ENCODE results near the gene CDH23. TPM values are rescaled to one million over a fixed set of nuclear protein-coding genes. Genes with fewer than 3 reads are reported as not detected.

CDH23 gene
- total RNA-seq, 1 donor from 2014 or later = 10.3 TPM

GRCh38 chr10:71443676-71444075 lies 47.0 kb downstream of the CDH23 start:
- no peaks in the 10 kb centered on the region for H3K27me3 ChIP-seq
- no peaks in the 10 kb centered on the region for H3K36me3 ChIP-seq

GRCh38 chr10:71444284-71445054 lies 47.7 kb downstream of the CDH23 start:
- no peak for TF ChIP-seq POLR2A (IDR thresholded peaks at IDR 0.05)
- Histone ChIP-seq H3K9me3 (no peaks in the 10 kb centered on the region), H3K4me1 (no peaks in the 10 kb centered on the region), H3K27ac (no peak overlapping the region), H3K36me3 (no peaks in the 10 kb centered on the region), H3K27me3 (no peaks in the 10 kb centered on the region), H3K4me3 (no peak overlapping the region)
- no peak for DNase-seq (ENCODE audit: extremely low spot score in 2 of 2)
- intact Hi-C loops (cut with DNase I) = no loop called here

More at GRCh38 chr10:71443676-71444075, 47.0 kb downstream of the CDH23 start:
- H3K27ac ChIP-seq = no peak overlapping the region
- intact Hi-C loops (cut with DNase I) = no loop called here
- H3K4me1 ChIP-seq = no peaks in the 10 kb centered on the region
- no peak for TF ChIP-seq CTCF (IDR thresholded peaks at IDR 0.05)
- no peak for DNase-seq (ENCODE audit: extremely low spot score in 2 of 2)
- H3K9me3 ChIP-seq = no peaks in the 10 kb centered on the region
- no peak overlapping the region for H3K4me3 ChIP-seq

GRCh38 chr10:71447676-71448075 lies 51.0 kb downstream of the CDH23 start:
- intact Hi-C loops (cut with DNase I) = no loop called here
- H3K36me3 ChIP-seq = no peaks in the 10 kb centered on the region
- no peaks in the 10 kb centered on the region for H3K9me3 ChIP-seq
- no peak overlapping the region for H3K4me3 ChIP-seq
- TF ChIP-seq CTCF (IDR thresholded peaks at IDR 0.05) (no peak), POLR2AphosphoS5 (IDR thresholded peaks at IDR 0.05; ENCODE audit: insufficient read depth in 1 of 2, low read depth in 1 of 2) (no peak), POLR2A (IDR thresholded peaks at IDR 0.05) (no peak)
- no peak overlapping the region for H3K27ac ChIP-seq
- no peak for DNase-seq (ENCODE audit: extremely low spot score in 2 of 2)
- no peaks in the 10 kb centered on the region for H3K27me3 ChIP-seq
- no peaks in the 10 kb centered on the region for H3K4me1 ChIP-seq

- Histone ChIP-seq H3K36me3 (no peaks in the 10 kb centered on the region), H3K27ac (no peak overlapping the region), H3K9me3 (no peaks in the 10 kb centered on the region), H3K4me3 (no peak overlapping the region), H3K4me1 (no peaks in the 10 kb centered on the region), H3K27me3 (no peaks in the 10 kb centered on the region)
- no peak for TF ChIP-seq CTCF (IDR thresholded peaks at IDR 0.05)
- no peak for TF ChIP-seq POLR2A (IDR thresholded peaks at IDR 0.05)
- no peak for TF ChIP-seq POLR2AphosphoS5 (IDR thresholded peaks at IDR 0.05; ENCODE audit: insufficient read depth in 1 of 2, low read depth in 1 of 2)
- DNase-seq (ENCODE audit: extremely low spot score in 2 of 2) = no peak
- intact Hi-C loops (cut with DNase I) = no loop called here
Observed at GRCh38 chr10:71448146-71448545, 51.4 kb downstream of the CDH23 start.

GRCh38 chr10:71449026-71449425 lies 52.3 kb downstream of the CDH23 start:
- H3K4me1 ChIP-seq = no peaks in the 10 kb centered on the region
- TF ChIP-seq CTCF (IDR thresholded peaks at IDR 0.05) (no peak), POLR2A (IDR thresholded peaks at IDR 0.05) (no peak), POLR2AphosphoS5 (IDR thresholded peaks at IDR 0.05; ENCODE audit: insufficient read depth in 1 of 2, low read depth in 1 of 2) (no peak)
- no peaks in the 10 kb centered on the region for H3K36me3 ChIP-seq
- no peak overlapping the region for H3K4me3 ChIP-seq
- no peak for DNase-seq (ENCODE audit: extremely low spot score in 2 of 2)
- no peaks in the 10 kb centered on the region for H3K27me3 ChIP-seq
- H3K27ac ChIP-seq = no peak overlapping the region
- H3K9me3 ChIP-seq = no peaks in the 10 kb centered on the region
- intact Hi-C loops (cut with DNase I) = no loop called here

All from vagina (tissue), 2 donors.